Colonic mucosa (tissue), 4 donors: ENCODE data around the gene ADD1. TPM values are rescaled to one million over a fixed set of nuclear protein-coding genes. Genes with fewer than 3 reads are reported as not detected.

Experiments used
- DNase-seq: peaks from one replicate; pipeline ENCODE4 v3.0.0-alpha.2; 2020
- H3K27ac ChIP-seq: fragments of 200-600 bp; one replicate; pipeline ENCODE4 v1.8.0; 2021
- H3K27me3 ChIP-seq: fragments of 200-600 bp; one replicate; pipeline ENCODE4 v1.8.0; 2021
- H3K36me3 ChIP-seq: fragments of 200-600 bp; one replicate; pipeline ENCODE4 v1.8.0; 2021
- H3K4me1 ChIP-seq: fragments of 200-600 bp; one replicate; pipeline ENCODE4 v1.8.0; 2021; ENCODE audit warnings: mild to moderate bottlenecking
- H3K4me3 ChIP-seq: fragments of 200-600 bp; one replicate; pipeline ENCODE4 v1.8.0; 2021
- H3K9ac ChIP-seq, 2 donors: one replicate each; pipeline ENCODE4 v1.7.0; 2013; ENCODE audit warnings: control low read depth in 2 of 2, low read depth in 2 of 2, low read length in 2 of 2
- H3K9me3 ChIP-seq: fragments of 200-600 bp; one replicate; pipeline ENCODE4 v1.8.0; 2021
- intact Hi-C: fragments of 100-400 bp; cut with DNase I; formaldehyde crosslinking; loops from one replicate; pipeline ENCODE4 v1.14.1; 2022
- total RNA-seq, 2 donors: library from RNA; stranded (reverse); fragmentation: NEBNext Ultra II Directional in 1 of 2; extraction: Animal tissue kit (Norgen Biotek cat#: 25700) in 1 of 2; gene quantifications; one replicate each; pipeline ENCODE4 v1.2.1, GENCODE V29; 2021
- TF ChIP-seq, protein P1 (sequence below): fragments of 200-600 bp; IDR thresholded peaks from one replicate; pipeline ENCODE4 v1.8.0; 2022; ENCODE audit warnings: antibody characterized with exemption, mild to moderate bottlenecking
- donor health status: healthy.
- donor health status: DM: no; HTN: no; CAD: no.
- donor health status: DM: no; HTN: no; CAD: no.

ADD1 gene
- total RNA-seq, 2 donors from 2014 or later: 223 to 233 TPM

DNA sequence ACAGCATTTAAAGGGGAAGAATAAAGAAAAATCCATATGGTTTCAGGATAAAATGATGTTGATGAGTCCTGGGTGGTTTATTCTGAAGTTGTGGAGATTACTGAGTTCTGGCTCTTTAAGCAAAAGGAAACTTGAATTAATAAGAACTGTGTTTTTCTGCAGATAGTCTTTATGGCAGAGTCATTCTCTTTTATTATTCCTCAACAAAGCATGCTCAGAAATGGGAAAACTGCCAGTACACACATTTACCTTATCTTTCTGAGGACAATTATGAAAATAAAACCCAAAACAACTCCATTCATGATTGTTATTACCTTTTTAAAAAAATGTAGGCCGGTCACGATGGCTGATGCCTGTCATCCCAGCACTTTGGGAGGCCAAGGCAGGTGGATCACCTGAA is 58.5 kb downstream of the ADD1 start:
- H3K9me3 ChIP-seq: no peaks in the 10 kb centered on the region
- no peak overlapping the region for H3K4me3 ChIP-seq
- H3K27ac ChIP-seq: no peak overlapping the region
- peaks cover 34% of the 10 kb centered on the region for H3K36me3 ChIP-seq
- H3K9ac ChIP-seq: no peak overlapping the region
- H3K4me1 ChIP-seq: no peaks in the 10 kb centered on the region
- no peaks in the 10 kb centered on the region for H3K27me3 ChIP-seq
- TF ChIP-seq, protein P1, sequence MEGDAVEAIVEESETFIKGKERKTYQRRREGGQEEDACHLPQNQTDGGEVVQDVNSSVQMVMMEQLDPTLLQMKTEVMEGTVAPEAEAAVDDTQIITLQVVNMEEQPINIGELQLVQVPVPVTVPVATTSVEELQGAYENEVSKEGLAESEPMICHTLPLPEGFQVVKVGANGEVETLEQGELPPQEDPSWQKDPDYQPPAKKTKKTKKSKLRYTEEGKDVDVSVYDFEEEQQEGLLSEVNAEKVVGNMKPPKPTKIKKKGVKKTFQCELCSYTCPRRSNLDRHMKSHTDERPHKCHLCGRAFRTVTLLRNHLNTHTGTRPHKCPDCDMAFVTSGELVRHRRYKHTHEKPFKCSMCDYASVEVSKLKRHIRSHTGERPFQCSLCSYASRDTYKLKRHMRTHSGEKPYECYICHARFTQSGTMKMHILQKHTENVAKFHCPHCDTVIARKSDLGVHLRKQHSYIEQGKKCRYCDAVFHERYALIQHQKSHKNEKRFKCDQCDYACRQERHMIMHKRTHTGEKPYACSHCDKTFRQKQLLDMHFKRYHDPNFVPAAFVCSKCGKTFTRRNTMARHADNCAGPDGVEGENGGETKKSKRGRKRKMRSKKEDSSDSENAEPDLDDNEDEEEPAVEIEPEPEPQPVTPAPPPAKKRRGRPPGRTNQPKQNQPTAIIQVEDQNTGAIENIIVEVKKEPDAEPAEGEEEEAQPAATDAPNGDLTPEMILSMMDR: no peak
- intact Hi-C loops: no loop called here
- DNase-seq: no peak

DNA sequence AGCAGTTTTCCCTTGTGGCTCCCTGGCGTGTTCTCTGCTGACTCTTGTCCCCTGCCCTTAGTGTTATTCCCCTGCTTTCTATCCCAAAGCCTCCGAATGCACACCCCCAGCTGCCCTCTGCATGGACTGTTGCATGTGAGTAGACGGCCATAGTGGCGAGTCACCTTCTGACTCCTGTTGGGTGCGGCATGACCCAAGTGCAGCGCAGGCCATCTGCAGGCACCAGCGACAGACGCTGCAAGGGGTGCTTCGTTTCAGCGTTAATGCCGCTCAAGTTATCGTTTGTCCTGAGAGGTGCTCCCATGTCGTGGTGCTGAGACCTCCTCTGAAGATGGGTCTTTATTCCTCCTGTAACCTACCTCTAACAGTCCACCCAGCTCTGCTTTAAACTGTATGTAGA is 61.9 kb downstream of the ADD1 start:
- TF ChIP-seq, protein P1: no peak
- Histone ChIP-seq H3K27ac (no peak overlapping the region), H3K27me3 (no peaks in the 10 kb centered on the region), H3K4me1 (no peaks in the 10 kb centered on the region), H3K9ac (no peak overlapping the region), H3K4me3 (no peak overlapping the region), H3K9me3 (no peaks in the 10 kb centered on the region), H3K36me3 (peaks cover 14% of the 10 kb centered on the region)
- intact Hi-C loops: no loop called here
- no peak for DNase-seq

DNA sequence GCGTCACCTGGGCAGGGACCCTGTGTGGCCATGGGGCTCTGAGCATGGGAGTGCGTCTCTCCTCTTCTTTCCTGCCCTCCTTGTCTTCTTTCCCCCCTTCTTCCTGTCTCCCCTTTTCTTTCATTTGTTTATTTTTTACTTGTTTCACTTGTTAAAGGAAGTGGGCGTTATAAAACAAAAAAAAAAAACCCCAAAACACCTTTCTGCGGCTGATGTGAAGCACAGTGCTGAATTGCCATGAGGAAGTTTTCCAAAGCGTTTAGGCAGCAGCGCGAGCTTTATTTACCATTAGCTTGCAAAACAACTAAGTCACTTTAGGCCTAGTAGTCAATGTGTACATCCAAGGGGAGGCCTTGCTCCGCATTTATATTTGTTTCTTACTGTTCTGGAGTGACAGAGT is 62.6 kb downstream of the ADD1 start:
- Histone ChIP-seq H3K9me3 (no peaks in the 10 kb centered on the region), H3K9ac (no peak overlapping the region), H3K27ac (no peak overlapping the region), H3K27me3 (no peaks in the 10 kb centered on the region), H3K36me3 (peaks cover 13% of the 10 kb centered on the region), H3K4me3 (no peak overlapping the region), H3K4me1 (no peaks in the 10 kb centered on the region)
- DNase-seq: no peak
- TF ChIP-seq, protein P1: no peak
- intact Hi-C loops: no loop called here

DNA sequence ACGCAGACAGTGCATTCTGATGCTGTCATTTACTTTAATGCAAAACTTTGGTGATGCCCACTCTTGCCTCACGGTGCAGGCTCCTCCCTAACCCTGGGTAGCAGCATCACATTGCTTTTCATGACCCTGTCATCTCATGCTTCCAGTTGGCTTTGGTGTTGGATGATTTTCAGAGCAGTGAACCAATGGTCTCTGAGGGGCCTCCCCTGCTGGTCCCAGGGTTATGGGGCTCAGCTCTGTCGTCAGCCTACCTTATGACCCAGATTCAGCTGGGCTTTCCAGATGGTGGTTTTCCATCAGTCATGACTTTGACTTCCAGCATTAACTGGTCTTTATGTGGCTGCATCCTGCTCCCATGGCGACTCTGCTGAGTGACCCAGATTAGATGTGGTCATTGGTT is 63.6 kb downstream of the ADD1 start:
- TF ChIP-seq, protein P1: no peak
- Histone ChIP-seq H3K27ac (no peak overlapping the region), H3K4me3 (no peak overlapping the region), H3K4me1 (no peaks in the 10 kb centered on the region), H3K36me3 (peaks cover 13% of the 10 kb centered on the region), H3K9me3 (no peaks in the 10 kb centered on the region), H3K9ac (no peak overlapping the region), H3K27me3 (no peaks in the 10 kb centered on the region)
- no peak for DNase-seq
- intact Hi-C loops: no loop called here

DNA sequence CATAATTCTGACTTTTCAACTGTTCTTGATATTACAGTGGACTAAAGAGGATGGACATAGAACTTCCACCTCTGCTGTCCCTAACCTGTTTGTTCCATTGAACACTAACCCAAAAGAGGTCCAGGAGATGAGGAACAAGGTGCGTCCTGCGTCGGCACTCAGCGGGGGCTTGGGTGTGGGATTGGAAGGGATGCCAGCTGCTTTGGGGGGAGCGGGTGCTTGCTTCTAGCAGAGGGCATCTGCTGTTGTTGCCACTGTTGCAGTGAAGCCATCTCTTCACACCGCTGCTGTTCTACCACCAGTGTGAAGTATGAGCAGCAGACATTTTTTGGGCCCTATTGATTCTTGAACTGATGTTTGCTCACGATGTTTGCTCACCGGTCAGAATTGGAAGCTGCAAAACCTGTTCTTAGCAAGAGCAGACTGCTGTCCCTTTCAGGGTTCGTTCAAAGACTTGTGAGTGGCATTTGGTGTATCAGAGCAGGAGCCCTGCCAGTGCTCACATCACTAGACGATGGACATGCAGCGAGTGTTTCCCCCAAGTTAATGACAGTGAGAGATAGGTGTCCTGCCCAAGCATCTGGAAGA is 64.2 kb downstream of the ADD1 start:
- H3K36me3 ChIP-seq: peaks cover 13% of the 10 kb centered on the region
- intact Hi-C loops: no loop called here
- no peak overlapping the region for H3K9ac ChIP-seq
- H3K4me3 ChIP-seq: no peak overlapping the region
- TF ChIP-seq, protein P1: no peak
- no peaks in the 10 kb centered on the region for H3K9me3 ChIP-seq
- no peak for DNase-seq
- H3K4me1 ChIP-seq: no peaks in the 10 kb centered on the region
- no peak overlapping the region for H3K27ac ChIP-seq
- H3K27me3 ChIP-seq: no peaks in the 10 kb centered on the region
